RPMI7951 (cell line): ENCODE measurements around the gene DENND2A. TPM values are rescaled to one million over a fixed set of nuclear protein-coding genes. Genes with fewer than 3 reads are reported as not detected.
A peak's percentile ranks its signal among the peaks of the same experiment; 100 is the strongest.
"Not testable (repeated sequence)": the region's sequence is repeated elsewhere in the genome, so short reads cannot be mapped to it uniquely, and the experiment has no call there.

Source experiments
- DNase-seq: peaks from one replicate; pipeline ENCODE4 v3.0.0-alpha.2; 2012; ENCODE audit warnings: low read depth
- total RNA-seq: library from RNA; depleted of rRNA; stranded (reverse); fragments of >200 nt; shearing (Covaris generic); gene quantifications from 2 replicates; pipeline ENCODE4 v1.2.3, GENCODE V29; 2014

DENND2A gene
- total RNA-seq, 1 experiment from 2014 or later: 29.6 TPM

- peak; percentile 84 for DNase-seq
Measured at GRCh38 chr7:140646931-140647647, 6.5 kb upstream of the DENND2A start.

- no peak for DNase-seq
Measured at GRCh38 chr7:140645166-140645900, 4.7 kb upstream of the DENND2A start.

GRCh38 chr7:140644761-140645160 is 4.1 kb upstream of the DENND2A start:
- DNase-seq: not testable (repeated sequence)

- DNase-seq: no peak
Measured at GRCh38 chr7:140643416-140643815, 2.8 kb upstream of the DENND2A start.

- DNase-seq: no peak
Measured at GRCh38 chr7:140641524-140642195, 1.0 kb upstream of the DENND2A start.

GRCh38 chr7:140640060-140640637 is 464 bp downstream of the DENND2A start:
- DNase-seq: peak; percentile 57

- DNase-seq: peak; percentile 87
Measured at GRCh38 chr7:140639366-140640053, 1.1 kb downstream of the DENND2A start.

- DNase-seq: peak; percentile 61
Measured at GRCh38 chr7:140638173-140638791, 2.3 kb downstream of the DENND2A start.

GRCh38 chr7:140637400-140637799 is 3.2 kb downstream of the DENND2A start:
- no peak for DNase-seq

- DNase-seq: no peak
Measured at GRCh38 chr7:140635816-140636215, 4.8 kb downstream of the DENND2A start.

GRCh38 chr7:140635345-140635744 is 5.3 kb downstream of the DENND2A start:
- no peak for DNase-seq

GRCh38 chr7:140631602-140632001 is 9.0 kb downstream of the DENND2A start:
- no peak for DNase-seq

GRCh38 chr7:140631021-140631420 is 9.6 kb downstream of the DENND2A start:
- DNase-seq: no peak

- DNase-seq: peak; percentile 100
Measured at GRCh38 chr7:140625908-140626868, 14.4 kb downstream of the DENND2A start.

- not testable (repeated sequence) for DNase-seq
Measured at GRCh38 chr7:140625192-140625558, 15.4 kb downstream of the DENND2A start.

- no peak for DNase-seq
Measured at GRCh38 chr7:140624392-140625191, 16.0 kb downstream of the DENND2A start.

- DNase-seq: no peak
Measured at GRCh38 chr7:140623980-140624379, 16.6 kb downstream of the DENND2A start.

- peak; percentile 66 for DNase-seq
Measured at GRCh38 chr7:140621401-140622021, 19.1 kb downstream of the DENND2A start.
